ENCODE results near the gene SARS1.

DNA sequence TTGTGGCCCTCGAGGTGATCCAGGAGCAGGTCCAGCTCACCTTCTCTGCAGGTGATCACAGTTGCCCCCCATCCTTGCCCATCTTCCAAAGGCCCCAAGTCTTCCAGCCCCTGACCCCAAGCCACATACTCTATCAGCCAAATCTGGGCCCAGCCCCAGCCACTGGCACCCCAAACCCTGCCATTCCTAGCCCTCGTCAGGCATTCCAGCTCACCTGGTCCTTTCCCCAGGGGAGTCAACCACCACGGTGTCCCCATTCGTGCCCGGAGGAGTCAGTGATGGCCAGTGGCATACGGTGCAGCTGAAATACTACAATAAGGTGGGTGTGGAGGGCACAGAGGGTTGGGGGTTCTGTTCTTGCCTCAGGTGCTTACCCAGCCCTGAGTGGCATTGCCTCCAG lies 47.9 kb downstream of the SARS1 start:
- TF ChIP-seq, protein P1, sequence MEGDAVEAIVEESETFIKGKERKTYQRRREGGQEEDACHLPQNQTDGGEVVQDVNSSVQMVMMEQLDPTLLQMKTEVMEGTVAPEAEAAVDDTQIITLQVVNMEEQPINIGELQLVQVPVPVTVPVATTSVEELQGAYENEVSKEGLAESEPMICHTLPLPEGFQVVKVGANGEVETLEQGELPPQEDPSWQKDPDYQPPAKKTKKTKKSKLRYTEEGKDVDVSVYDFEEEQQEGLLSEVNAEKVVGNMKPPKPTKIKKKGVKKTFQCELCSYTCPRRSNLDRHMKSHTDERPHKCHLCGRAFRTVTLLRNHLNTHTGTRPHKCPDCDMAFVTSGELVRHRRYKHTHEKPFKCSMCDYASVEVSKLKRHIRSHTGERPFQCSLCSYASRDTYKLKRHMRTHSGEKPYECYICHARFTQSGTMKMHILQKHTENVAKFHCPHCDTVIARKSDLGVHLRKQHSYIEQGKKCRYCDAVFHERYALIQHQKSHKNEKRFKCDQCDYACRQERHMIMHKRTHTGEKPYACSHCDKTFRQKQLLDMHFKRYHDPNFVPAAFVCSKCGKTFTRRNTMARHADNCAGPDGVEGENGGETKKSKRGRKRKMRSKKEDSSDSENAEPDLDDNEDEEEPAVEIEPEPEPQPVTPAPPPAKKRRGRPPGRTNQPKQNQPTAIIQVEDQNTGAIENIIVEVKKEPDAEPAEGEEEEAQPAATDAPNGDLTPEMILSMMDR (IDR thresholded peaks at IDR 0.05; ENCODE audit: poor library complexity) = no peak
- TF ChIP-seq EZH2 (IDR thresholded peaks at IDR 0.05; ENCODE audit: borderline replicate concordance) = no peak

Data from hepatocyte (in vitro differentiated cells).